BE2C (cell line): ENCODE measurements around the gene TRPM7.
A peak's percentile ranks its signal among the peaks of the same experiment; 100 is the strongest.
"Not testable (repeated sequence)": the region's sequence is repeated elsewhere in the genome, so short reads cannot be mapped to it uniquely, and the experiment has no call there.

Source experiments
- DNase-seq: peaks from one replicate; pipeline ENCODE4 v3.0.0-alpha.2; 2020
- H3K27me3 ChIP-seq: fragments of 250-450 bp; sonication (Bioruptor Pico); 2 replicates; pipeline ENCODE4 v1.5.1; 2020; ENCODE audit warnings: mild to moderate bottlenecking
- H3K36me3 ChIP-seq: fragments of 250-450 bp; sonication (Bioruptor Pico); 2 replicates; pipeline ENCODE4 v1.5.1; 2020; ENCODE audit warnings: mild to moderate bottlenecking
- H3K4me1 ChIP-seq: fragments of 250-450 bp; sonication (Bioruptor Pico); 2 replicates; pipeline ENCODE4 v1.5.1; 2020
- H3K4me3 ChIP-seq: 2 replicates; pipeline ENCODE4 v1.5.1; 2011; ENCODE audit warnings: low read depth, low read length
- H3K9me3 ChIP-seq: fragments of 250-450 bp; sonication (Bioruptor Pico); 2 replicates; pipeline ENCODE4 v1.5.1; 2020
- TF ChIP-seq, protein P1 (sequence below): IDR thresholded peaks from 2 replicates; pipeline ENCODE4 v1.5.1; 2012; ENCODE audit warnings: mild to moderate bottlenecking, low read depth, low read length

The TRPM7 gene

DNA sequence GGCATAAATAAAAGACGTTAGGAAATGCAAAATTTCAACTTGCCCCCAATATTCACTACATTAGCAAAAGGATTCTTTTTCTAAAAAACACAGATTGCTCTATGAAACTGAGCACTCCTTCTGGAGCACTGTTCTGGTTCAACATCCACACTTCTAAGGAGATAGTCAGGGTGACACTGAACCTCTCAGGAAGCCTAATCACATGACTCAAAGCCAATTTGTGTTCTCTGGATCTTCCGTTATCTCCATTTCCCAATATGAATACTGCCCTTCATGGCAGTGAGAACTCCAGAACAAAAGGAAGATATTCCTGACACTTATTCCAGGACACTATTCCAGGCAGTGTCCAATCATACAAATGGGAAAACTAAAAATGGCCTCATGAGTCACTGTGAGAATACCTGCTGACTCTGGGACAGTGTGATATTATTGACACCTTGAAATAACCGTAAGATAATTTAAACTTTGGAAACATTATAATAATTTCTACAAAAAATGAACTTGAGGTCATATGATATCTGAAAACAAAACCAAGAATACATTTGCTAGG, 21.4 kb upstream of the TRPM7 start:
- no peaks in the 10 kb centered on the region for H3K9me3 ChIP-seq
- no peaks in the 10 kb centered on the region for H3K36me3 ChIP-seq
- TF ChIP-seq, protein P1, sequence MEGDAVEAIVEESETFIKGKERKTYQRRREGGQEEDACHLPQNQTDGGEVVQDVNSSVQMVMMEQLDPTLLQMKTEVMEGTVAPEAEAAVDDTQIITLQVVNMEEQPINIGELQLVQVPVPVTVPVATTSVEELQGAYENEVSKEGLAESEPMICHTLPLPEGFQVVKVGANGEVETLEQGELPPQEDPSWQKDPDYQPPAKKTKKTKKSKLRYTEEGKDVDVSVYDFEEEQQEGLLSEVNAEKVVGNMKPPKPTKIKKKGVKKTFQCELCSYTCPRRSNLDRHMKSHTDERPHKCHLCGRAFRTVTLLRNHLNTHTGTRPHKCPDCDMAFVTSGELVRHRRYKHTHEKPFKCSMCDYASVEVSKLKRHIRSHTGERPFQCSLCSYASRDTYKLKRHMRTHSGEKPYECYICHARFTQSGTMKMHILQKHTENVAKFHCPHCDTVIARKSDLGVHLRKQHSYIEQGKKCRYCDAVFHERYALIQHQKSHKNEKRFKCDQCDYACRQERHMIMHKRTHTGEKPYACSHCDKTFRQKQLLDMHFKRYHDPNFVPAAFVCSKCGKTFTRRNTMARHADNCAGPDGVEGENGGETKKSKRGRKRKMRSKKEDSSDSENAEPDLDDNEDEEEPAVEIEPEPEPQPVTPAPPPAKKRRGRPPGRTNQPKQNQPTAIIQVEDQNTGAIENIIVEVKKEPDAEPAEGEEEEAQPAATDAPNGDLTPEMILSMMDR, result no peak
- H3K4me1 ChIP-seq, result peaks cover 3% of the 10 kb centered on the region
- H3K27me3 ChIP-seq, result no peaks in the 10 kb centered on the region
- DNase-seq, result no peak
- H3K4me3 ChIP-seq, result no peak overlapping the region

DNA sequence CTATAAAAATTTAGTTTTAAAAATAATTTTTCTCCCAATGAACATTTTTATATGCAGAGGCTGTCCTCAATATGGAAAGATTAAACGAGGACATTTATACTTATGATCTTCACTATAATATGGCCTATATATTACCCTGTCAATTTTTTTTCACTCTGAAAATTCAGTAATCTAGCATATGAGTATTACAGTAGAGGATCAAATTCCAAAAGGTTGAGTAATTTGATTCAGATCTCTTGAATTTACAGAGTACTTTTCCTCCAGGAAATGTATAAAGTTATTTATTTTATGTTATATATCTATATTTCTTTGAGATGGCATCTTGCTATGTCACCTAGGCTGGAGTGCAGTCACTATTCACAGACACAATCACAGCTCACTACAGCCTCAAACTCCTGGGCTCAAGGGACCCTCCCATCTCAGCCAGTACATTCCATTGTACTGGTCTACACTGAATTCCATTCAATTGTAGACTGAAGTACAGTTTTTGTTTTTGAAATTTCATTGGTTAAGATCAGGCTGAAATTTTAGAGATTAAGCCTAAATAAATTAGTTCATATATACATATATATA, 16.3 kb upstream of the TRPM7 start:
- Histone ChIP-seq H3K4me3 (no peak overlapping the region), H3K27me3 (no peaks in the 10 kb centered on the region), H3K36me3 (no peaks in the 10 kb centered on the region), H3K4me1 (no peaks in the 10 kb centered on the region), H3K9me3 (no peaks in the 10 kb centered on the region)
- TF ChIP-seq, protein P1, result no peak
- no peak for DNase-seq

DNA sequence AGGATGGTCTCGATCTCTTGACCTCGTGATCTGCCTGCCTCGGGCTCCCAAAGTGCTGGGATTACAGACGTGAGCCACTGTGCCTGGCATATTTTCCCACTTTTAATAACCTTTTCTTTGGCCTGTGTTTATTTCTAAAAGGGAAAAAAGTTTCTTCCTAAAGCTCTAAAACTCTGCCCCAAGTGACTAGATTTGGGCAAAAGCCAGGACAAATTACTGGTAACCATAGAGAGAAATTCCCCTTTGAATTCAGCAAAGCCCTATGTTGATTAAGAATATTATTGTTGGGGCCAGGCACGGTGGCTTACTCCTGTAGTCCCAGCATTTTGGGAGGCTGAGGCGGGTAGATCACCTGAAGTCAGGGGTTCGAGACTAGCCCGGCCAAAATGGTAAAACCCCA, 11.5 kb upstream of the TRPM7 start:
- no peaks in the 10 kb centered on the region for H3K4me1 ChIP-seq
- TF ChIP-seq, protein P1, result no peak
- H3K4me3 ChIP-seq, result no peak overlapping the region
- H3K27me3 ChIP-seq, result no peaks in the 10 kb centered on the region
- no peaks in the 10 kb centered on the region for H3K9me3 ChIP-seq
- DNase-seq, result no peak
- H3K36me3 ChIP-seq, result no peaks in the 10 kb centered on the region

DNA sequence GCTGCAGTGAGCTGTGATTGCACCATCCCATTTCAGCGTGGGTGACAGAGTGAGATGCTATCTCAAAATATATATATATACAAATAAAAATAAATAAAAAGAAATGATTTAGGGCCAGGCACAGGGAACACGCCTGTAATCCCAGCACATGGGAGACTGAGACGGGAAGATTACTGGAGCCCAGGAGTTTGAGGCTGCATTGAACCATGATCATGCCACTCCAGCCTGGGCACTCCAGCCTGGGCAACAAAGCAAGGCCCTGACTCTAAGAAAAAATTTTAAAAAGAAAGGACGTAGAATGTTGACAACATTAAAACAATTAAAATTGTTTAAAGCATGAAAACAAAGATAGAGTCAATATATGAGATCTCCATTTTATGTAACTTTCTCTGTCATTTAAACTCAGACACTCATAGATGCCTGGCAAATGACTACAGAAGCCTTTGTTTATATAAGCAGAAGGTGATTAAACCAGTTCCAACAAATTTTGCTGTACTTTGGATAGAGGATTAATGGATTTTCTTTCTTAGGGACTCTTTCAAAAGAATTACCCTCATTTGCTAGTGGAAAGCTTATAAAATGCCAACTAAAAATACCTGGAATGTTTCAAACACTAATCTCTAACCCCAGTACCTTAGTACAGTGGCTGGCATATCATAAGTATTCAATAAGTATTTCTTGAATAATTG, 10.7 kb upstream of the TRPM7 start:
- Histone ChIP-seq H3K9me3 (no peaks in the 10 kb centered on the region), H3K4me3 (no peak overlapping the region), H3K4me1 (no peaks in the 10 kb centered on the region), H3K27me3 (no peaks in the 10 kb centered on the region), H3K36me3 (no peaks in the 10 kb centered on the region)
- TF ChIP-seq, protein P1, result no peak
- DNase-seq, result no peak

DNA sequence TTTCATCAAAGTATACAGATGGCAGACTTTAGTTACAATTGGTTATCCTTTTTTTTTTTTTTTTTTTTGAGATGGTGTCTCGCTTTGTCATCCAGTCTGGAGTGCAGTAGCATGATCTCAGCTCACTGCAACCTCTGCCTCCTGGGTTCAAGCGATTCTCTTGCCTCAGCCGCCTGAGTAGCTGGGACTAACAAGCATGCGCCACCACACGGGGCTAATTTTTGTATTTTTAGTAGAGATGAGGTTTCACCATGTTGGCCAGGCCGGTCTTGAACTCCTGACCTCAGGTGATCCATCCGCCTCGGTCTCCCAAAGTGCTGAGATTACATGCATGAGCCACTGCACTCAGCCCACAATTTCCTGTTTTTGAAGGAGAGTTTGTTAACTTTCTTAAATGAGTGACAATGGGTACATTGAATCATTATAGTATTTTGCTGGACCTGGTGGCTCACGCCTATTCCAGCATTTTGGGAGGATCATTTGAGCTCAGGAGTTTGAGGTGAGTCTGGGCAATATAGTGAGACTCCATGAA, 8.1 kb upstream of the TRPM7 start:
- H3K9me3 ChIP-seq, H3K36me3 ChIP-seq, H3K4me1 ChIP-seq, DNase-seq, H3K27me3 ChIP-seq, H3K4me3 ChIP-seq: not testable (repeated sequence)

DNA sequence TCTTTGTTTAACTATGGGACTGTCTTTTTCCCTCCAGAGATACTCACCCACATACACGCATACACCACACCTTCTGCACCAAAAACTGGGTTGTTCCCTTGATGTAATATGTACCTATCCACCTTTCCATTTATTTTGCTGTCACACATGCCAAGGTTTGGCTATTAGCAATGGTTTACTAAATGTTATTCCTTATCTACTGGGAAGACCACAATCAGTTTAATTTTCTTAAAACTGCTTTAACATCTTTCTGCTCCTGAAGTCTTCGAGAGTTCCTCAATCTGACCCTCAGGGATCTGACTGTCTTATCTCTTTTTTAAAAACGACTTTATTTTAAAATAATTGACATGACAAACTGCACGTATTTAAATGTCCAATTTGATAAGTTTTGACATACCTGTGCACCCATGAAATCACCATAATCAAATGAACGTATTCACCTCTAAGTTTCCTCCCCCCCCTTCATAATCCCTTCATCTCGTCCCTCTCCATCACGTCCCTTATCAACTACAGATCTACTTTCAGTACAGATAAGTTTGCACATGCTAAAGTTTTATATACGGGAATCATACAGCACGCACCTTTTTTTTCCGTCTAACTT, 805 bp upstream of the TRPM7 start:
- DNase-seq, result no peak
- H3K27me3 ChIP-seq, result no peaks in the 10 kb centered on the region
- TF ChIP-seq, protein P1, result no peak
- no peaks in the 10 kb centered on the region for H3K9me3 ChIP-seq
- peaks cover 15% of the 10 kb centered on the region for H3K36me3 ChIP-seq
- no peaks in the 10 kb centered on the region for H3K4me1 ChIP-seq
- H3K4me3 ChIP-seq, result peak overlapping the region; percentile 97
